NCI-H2196 (cell line): ENCODE measurements around the gene CCDC14.
"Not testable (repeated sequence)": the region's sequence is repeated elsewhere in the genome, so short reads cannot be mapped to it uniquely, and the experiment has no call there.

Source experiments
- DNase-seq: peaks from one replicate; lab custom pipeline; 2025; ENCODE audit not compliant: unreplicated experiment; lab: John Stamatoyannopoulos, UW

CCDC14 gene, protein sequence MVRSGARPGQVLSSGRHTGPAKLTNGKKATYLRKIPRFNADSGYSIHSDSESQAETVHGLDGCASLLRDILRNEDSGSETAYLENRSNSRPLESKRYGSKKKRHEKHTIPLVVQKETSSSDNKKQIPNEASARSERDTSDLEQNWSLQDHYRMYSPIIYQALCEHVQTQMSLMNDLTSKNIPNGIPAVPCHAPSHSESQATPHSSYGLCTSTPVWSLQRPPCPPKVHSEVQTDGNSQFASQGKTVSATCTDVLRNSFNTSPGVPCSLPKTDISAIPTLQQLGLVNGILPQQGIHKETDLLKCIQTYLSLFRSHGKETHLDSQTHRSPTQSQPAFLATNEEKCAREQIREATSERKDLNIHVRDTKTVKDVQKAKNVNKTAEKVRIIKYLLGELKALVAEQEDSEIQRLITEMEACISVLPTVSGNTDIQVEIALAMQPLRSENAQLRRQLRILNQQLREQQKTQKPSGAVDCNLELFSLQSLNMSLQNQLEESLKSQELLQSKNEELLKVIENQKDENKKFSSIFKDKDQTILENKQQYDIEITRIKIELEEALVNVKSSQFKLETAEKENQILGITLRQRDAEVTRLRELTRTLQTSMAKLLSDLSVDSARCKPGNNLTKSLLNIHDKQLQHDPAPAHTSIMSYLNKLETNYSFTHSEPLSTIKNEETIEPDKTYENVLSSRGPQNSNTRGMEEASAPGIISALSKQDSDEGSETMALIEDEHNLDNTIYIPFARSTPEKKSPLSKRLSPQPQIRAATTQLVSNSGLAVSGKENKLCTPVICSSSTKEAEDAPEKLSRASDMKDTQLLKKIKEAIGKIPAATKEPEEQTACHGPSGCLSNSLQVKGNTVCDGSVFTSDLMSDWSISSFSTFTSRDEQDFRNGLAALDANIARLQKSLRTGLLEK

DNA sequence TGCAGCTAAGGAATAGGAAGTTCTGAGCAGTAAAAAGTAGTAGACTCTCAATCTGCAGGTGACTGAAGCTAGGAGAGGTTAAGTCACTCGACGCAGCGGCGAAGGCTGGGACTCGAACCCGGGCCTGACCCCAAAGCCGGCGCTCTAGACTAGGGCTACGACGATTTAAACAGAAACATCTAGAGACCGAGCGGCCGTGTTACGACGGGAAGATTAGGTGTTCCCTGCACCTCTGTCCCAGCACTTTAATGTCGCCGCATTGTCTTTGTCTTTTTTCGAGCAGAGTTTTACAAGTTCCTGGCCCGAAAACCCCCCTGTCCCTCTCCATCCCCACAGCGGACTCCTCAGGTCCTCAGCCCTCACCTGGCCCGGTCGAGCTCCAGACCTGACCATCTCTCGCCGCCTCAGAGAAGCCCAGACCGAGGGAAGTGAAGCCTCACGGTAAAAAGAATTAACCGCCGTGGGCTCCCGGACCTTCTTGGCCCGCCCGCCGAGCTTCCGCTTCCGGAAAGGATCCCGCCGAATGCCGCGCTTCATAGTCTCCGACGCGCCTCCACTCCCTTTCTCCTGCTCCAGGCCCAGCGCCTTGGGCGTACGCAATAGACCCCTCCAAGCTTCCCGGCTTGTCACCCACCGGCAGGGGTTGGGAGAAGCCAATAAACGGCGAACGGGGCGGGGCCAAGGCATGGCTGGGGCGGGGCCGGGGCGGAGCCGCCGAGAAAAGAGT is at the start of gene CCDC14:
Gene CCDC14, minus strand, starts transcription at position 449 of the 727 bp plus-strand sequence. Its CDS starts 56 bp downstream, at position 393.
- peak; percentile 99 for DNase-seq

DNA sequence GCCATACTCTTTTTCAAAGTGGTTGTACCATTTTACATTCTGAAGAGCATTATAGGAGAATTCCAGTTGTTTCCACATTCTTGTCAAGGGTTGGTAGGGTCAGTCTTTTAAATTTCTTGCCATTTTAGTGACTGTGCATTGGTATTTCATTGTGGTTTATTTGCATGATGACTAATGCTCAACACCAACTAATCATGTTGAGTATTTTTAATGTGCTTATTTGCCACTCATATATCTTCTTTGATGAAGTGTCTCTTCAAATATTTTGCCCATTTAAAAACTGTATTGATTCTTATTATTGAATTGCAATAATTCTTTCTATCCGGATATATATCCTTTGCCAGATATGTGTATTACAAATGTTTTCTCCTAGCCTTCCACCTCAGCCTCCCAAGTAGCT is 47.3 kb upstream of the CCDC14 start:
- DNase-seq = not testable (repeated sequence)

DNA sequence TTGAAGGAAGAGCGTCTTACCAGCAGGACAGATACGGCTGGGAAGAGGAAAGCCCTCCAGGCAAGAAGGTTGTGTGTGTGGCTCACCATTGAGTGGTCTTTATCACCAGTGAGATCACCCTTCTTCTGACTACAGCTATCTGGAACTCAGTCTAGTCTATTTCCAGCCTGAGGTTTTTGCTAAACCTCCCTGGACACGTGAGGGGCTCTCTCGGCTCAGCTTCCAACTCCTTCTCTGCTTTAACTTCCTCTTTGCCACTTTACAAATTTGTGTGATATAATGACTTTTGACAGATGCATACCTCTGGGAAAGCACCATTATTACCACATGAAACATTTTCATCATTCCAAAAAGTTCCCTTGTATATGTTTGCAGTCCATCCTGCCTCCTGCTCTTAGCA is 46.2 kb upstream of the CCDC14 start:
- no peak for DNase-seq

DNA sequence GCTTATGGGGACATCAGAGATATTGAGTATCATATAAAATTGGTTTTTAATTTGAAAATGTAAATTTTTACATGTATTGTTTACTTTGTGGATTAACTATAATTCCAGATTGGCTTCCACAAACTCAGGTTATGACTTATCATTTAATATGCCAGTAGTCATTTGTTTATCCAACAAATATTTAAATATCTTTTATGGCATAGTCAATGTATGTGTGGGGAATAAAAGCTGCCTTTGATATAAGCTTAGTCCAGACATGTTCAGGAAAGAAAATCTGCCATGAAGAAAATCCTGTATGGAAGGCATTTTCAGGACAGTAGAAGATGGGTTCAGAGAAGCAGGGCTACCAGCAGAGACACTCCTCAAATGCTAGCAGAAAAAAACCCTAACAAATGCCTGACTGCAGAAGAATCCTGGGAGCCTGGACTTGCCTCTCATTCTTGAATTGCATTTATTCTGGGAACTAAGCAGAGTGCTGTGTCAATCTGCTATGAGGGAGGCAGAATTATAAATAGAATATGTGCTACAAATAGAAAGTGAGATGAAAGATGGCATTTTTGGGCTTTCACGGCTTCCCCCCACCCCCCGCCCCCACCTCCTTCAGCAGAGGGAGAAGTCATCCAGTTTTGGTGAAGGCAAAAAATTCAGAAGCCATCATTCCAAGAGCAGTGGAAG is 41.5 kb upstream of the CCDC14 start:
- not testable (repeated sequence) for DNase-seq

DNA sequence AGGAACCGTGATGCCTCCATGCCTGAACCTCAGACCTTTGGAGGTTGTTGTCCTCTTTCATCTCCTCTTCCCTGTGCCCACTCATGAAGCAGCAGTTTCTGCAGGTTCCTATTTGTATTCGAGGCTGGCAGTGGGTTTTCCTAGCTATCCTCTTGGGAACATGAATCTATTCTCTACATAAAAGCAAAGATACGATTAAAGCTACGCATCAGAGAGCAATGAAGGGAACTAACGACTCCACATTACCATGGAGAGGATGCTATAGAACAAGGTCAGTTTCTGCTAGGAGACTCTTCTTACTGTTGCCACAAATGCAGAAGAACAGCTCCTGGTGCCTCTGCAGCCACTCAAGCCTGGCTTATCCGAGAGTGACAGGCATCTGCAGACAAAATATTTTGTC is 40.3 kb upstream of the CCDC14 start:
- DNase-seq = not testable (repeated sequence)

DNA sequence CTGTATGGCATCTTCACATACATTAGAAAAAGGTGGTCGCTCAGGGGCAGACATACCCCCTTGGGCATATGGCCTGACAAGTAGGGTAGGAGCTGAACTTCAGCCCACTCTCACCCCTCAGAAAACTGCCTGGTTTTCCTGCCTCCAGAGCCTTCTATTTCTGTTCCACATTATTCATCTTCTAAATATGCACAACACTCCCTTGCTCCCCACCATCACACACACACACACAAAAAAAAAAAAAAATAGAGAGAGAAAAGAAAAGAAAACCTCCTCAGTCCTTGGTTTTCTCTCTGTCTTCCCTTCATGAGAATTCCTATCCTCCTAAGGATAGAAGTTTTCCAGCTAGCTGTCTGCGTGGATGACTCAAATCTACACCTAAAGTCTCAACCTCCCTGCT is 36.5 kb upstream of the CCDC14 start:
- DNase-seq = no peak

DNA sequence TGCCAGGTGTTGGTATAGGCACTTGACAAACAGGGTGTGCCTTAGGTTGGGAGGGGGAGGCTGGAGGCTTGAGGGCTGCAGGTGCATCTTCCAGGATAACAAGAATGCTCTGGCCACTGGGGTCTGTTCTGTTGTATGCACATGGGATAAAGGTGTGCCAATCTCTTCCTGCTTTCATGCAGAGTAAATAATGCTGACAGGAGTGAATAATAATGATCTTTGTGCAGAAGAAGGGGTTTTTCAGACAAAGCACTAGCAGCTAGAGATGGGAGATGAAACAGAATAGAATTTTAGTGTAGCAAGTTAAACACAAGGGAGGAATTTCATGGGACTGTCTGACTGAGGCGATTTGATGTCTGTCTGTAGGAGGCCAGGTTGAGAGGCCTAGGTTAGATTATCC is 32.8 kb upstream of the CCDC14 start:
- DNase-seq = no peak

DNA sequence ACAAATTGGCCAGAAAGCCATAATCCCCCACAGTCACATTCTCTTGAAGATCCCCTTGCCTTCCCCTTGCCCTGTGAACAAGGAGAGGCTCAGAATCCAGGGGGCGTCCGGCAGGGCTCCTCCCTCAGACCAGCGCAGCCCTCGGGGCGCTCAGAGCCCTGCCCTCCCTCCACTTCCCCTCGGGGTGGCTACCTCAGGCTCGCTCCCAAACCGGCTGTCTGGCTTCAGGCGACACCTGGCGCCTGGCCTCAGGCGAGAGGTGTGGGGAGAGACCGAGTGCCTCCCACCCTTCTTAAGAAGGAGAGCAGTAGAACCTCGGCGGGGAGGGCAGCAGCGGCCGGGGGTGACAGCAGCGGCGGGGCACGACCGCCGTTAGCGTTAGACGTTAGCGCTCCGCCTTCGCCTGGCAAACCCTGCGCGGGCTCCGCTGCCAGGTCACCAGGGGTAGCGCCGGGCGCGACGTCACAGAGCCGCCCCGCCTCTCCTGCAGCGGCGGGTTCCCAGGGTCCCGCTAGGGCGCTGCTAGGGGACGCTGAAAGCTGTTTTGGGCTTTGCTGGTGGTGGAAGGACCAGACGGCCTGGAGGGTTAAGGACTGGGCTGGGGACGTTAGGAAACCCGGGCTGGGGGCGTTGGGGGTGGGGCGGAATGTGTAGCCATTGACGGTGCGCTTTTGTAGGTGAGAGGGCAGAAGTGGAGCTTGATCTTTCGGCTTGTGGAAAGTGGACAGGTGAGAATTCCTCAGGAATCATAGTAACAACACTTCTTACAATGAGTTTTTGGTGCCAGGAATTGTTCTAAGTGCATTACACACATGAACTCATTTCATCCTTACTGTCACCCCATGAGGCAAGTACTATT is 30.9 kb upstream of the CCDC14 start, which contains the start of gene ROPN1:
Gene ROPN1, minus strand, starts transcription at position 395 of the 859 bp plus-strand sequence. CDS start 11,643 bp downstream, outside the sequence.
- not testable (repeated sequence) for DNase-seq

DNA sequence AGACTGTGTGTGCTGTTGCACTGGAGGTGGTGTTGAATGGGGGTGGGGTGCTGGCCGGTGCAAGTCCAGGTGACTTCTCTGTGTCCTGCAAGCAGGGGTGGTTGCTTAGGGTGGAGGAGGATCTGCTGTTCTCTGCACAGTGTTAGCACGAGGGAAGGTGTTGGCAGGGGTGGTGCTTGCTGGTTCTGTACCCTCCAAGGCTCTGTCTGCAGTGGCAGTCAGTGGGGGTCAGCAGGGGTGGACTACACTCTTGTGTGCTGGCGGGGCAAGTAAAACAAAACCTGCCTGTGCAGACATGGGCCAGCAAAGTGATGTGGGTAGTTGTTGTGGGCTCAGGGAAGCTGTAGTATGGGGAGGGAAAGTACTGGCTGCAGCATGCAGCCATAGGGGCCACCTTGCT is 25.4 kb upstream of the CCDC14 start:
- no peak for DNase-seq

DNA sequence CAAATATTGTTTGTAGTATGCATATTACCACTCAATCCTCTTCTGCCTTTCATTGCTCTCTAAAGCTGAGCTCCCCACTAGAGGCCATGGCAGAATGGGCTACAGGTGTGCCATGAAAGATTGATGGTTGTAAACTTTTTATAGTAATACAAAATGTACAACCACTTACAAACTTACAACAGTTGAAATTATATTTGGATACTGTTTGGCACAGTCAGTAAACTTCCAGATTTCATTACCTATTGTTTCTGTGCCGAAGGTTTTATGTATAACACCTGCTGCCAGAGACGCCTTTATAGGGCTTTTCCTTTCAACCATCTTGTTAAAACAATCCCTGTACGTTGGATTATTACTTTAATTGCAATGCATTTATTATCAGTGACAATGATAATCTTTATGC is 23.9 kb upstream of the CCDC14 start:
- DNase-seq = no peak

DNA sequence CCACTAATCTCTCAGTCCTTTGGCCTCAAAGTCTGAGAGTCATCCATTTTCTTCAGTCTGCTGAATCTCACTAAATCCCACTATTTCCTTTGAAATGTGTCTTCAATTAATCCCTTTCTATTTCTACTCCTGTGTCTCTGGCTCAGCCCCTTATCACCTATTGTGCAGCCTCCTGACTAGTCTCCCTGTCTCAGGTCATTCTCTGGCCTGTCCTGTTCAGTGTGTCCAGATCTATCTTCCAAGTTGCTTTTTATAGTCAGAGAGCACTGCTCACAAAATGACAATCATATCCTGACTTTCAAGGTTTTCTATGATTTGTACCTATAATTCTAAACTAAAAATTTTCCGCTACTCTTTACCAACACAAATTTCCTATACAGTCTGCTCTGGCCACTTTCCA is 23.3 kb upstream of the CCDC14 start:
- DNase-seq = no peak

DNA sequence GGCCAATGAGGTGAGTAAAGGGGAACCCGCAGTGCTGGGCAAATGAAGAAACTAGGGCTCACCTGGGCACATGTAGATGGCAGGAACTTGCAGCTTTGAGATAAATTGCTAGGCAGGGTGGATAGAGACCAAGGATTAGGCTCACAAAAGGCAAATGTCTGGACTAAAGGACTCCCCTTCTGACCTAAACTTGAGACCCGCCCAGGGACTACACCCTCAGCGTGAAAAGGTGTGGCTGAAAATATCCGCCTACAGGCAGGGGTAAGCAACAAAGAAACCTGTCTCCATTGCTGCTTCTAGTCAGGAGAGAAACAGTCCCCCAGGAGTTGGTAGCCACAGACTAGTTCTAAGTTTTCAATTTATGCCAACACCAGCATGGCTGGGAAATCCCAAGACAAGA is 20.3 kb upstream of the CCDC14 start:
- DNase-seq = not testable (repeated sequence)

DNA sequence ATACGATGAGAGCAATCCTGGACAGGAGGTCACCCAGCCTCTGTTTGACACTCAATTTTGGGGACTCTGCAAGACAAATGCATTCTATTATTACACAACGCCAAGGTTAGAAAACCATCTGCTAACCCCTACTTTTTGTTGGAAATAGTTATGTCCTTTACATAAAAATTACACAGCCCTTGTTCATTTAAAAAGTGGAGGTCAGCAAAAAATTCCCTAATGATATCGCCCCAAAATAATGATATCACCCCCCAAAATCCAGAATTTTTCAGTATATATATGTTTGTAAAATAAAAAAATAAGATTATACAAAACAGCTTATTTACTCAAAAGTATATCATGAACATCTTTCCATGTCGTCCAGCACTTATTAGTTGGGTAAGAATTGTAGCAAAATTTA is 19.5 kb upstream of the CCDC14 start:
- no peak for DNase-seq

DNA sequence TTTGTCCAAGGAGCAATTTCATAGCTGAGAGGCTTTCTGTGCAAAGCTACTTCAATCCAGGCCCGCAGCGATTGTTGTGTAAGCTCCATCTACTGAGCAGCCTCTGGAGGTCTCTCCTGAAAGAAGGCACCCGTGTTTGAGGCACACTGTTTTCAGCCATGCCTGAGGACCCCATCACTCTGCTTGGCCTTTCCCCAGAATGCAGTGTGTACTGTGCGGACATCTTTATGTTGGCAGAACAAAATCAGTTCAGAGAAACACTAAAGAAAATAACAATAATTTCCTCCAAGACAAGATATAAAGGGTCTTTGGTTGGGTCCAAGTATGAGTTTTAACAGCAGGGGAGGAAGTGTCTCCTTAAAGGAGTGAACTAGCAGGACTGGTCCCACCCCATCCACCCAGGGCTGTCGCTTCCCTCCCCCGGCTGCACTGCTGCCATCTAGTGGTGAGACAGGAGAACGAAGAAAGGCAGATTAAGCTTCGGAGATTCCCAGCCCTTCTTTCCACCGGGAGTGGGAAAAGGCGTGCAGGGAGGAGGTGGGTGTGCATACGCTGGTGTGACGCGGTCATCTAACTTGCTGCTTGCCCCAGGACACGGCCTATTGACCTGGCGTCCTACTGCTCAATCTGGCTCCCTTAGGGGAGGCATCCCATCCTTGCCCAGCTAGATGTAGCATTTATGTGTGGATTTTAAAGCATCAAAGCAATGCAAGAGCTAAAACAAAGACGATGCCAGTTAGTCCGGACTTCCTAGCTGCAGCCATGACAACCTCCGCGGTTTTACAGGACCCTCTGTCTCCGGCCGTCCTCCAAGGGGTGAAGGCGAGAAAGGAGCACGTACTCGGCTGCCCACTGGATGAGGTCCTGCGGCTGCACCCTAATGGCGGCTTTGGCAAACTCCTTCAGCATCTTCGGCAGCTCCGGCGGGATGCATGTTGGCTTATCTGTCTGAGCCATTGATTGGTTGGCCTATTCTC is 18.8 kb upstream of the CCDC14 start:
- peak; percentile 54 for DNase-seq

DNA sequence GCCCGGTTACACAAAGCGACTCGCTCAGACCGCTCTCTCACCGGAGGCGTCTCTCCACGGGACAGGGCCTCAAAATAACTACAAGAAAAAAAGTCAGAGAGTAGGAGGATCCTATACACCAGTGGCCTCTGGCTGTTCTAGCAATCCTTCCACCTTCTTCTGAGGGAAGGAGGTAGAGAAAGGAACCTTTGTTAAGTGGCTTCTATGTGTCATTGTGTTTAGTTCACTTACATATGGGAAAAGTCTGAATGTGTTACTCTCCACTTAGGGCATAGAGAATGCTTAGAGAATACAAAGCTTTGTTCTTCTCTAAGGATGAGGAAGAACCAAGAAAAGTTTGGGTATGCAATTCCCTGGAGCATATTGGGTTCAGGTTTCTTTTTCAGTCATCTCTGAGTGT is 15.9 kb upstream of the CCDC14 start:
- not testable (repeated sequence) for DNase-seq

DNA sequence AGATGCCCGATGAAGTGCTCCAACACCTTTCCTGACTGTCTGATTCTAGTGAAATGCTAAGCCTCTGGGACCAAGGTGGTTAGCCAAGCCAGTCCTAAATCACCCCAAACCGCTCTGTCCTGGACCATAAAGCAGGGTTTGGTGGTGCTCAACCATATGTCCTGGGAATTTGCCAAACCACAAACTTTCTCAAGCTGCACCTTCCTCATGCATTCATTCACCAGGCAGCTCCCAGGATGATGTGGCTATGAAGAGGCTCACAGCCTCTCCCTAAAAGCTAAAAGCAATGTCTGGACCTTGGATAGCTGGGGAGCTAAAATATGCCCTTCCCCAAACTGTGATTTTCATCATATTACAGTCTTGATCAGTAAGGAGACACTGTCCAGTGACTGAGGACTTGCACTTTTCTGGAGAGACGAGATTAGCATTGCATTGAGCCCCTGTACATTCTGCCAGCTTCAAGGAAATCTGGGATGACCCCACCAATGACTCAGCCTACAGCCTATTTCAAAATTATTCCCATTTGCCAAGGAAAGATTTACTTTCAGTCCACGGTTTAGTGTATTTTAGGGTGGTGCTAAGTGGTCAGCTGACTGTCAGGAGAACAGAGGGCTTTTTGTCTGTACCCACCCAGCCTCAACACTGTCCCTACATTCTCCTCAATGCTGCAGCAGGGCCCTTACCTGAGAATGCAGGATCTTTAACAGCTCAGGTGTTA is 15.3 kb upstream of the CCDC14 start:
- not testable (repeated sequence) for DNase-seq

DNA sequence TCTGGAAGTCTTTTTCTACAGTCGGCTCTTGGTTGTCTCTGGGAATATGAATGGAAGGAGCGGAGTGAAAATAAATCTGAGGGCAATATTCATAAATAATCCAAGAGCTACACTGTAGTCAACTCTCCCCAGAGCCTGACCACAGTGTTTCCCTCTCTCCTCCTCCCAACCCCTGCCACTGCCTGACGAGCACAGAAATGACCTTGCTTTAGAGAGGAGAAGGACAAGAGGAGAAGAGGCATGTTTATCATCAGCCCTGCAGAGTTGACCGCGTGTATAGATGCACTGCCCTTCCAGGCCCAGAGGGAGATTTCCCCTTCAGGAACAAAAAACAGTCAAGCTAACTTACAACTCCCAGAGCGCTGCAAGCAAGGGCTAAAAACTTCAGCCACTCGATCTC is 14.0 kb upstream of the CCDC14 start:
- DNase-seq = not testable (repeated sequence)

DNA sequence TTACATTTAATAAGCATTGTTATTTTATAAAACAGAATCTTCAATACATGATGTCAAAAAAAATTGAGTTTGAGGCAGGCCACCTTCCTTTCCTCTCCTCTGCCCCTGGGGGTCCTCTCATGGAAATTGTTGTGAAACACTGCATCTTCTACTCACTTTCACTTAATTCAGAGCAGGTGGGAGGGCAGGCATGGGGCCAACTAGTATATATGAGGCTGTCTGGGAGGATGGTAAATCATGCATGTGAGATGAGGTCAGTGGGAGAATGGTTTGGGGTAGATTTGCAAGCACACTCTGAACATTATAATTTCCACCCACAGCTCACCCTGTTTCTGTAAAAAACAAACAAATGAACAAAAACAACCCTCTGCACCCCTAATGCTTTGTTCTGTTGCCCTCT is 10.4 kb upstream of the CCDC14 start:
- DNase-seq = no peak
